Measurements from ENCODE around the gene TM6SF1. TPM values are rescaled to one million over a fixed set of nuclear protein-coding genes. Genes with fewer than 3 reads are reported as not detected.

TM6SF1 gene
- total and polyA plus RNA-seq, 9 of the 15 experiments (the other 6 are each of a cell fraction or from before 2014, with no cell fraction given), result 1.0 to 5.6 (median 3.5) TPM

DNA sequence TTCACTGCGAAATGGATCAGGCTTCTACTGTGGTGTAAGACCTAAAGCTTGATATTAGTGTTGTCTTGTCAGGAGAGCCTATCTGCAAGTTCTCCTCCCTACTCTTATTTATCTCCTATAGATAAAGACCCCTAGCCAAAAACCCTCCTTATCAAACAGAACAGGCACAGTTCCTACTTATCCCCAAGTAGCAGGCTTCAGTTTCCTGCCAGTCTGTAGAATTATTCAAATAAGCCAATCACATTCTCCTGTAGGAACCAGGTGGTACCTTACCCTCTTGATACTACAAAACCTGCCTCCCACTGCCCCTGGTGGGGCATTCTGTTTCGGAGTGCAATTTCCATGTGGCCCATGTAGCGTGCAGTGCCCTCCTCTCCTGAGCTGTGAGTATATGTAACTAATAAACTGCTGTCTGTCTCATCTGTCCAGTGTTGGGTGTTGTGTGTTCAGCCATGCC lies 71.5 kb downstream of the TM6SF1 start (continued):
- TF ChIP-seq MEF2D (tag; conservative IDR thresholded peaks at IDR 0.05; ENCODE audit: low read depth) (no peak), ETS2 (tag; IDR thresholded peaks at IDR 0.05; ENCODE audit: borderline replicate concordance, poor library complexity, severe bottlenecking) (no peak), SOX6 (IDR thresholded peaks at IDR 0.05) (peak; percentile 57), FOS (IDR thresholded peaks at IDR 0.05; ENCODE audit: extremely low read depth, insufficient read length) (no peak), CTBP1 (IDR thresholded peaks at IDR 0.05; ENCODE audit: borderline replicate concordance) (no peak), ETV1 (tag; conservative IDR thresholded peaks at IDR 0.05; ENCODE audit: low read depth) (no peak), FOSL1 (tag; conservative IDR thresholded peaks at IDR 0.05) (0 out of 2 replicates have a peak, but pooled peaks have one; percentile 12), CREB1 (IDR thresholded peaks at IDR 0.05) (no peak), CREB1 (CRISPR knock-in tag; IDR thresholded peaks at IDR 0.05) (no peak), CEBPB (tag; IDR thresholded peaks at IDR 0.05) (no peak), KLF10 (CRISPR knock-in tag; IDR thresholded peaks at IDR 0.05) (no peak), IRF1 (CRISPR knock-in tag; IDR thresholded peaks at IDR 0.05; ENCODE audit: borderline replicate concordance) (no peak), MYNN (IDR thresholded peaks at IDR 0.05) (no peak), MYNN (CRISPR knock-in tag; IDR thresholded peaks at IDR 0.05) (no peak), MECOM (CRISPR knock-in tag; IDR thresholded peaks at IDR 0.05) (no peak), LARP7 (IDR thresholded peaks at IDR 0.05) (no peak), RAD51 (IDR thresholded peaks at IDR 0.05; ENCODE audit: borderline replicate concordance, low read depth) (no peak), HEY1 (CRISPR knock-in tag; IDR thresholded peaks at IDR 0.05; ENCODE audit: borderline replicate concordance) (no peak), E2F3 (CRISPR knock-in tag; IDR thresholded peaks at IDR 0.05) (no peak), CCAR2 (IDR thresholded peaks at IDR 0.05; ENCODE audit: low read depth, low read length) (no peak), NFYB (IDR thresholded peaks at IDR 0.05; ENCODE audit: extremely low read depth, insufficient read length) (peak; percentile 50), TAF15 (IDR thresholded peaks at IDR 0.05; ENCODE audit: low read depth, low read length) (no peak)
- TF ChIP-seq, protein P1, sequence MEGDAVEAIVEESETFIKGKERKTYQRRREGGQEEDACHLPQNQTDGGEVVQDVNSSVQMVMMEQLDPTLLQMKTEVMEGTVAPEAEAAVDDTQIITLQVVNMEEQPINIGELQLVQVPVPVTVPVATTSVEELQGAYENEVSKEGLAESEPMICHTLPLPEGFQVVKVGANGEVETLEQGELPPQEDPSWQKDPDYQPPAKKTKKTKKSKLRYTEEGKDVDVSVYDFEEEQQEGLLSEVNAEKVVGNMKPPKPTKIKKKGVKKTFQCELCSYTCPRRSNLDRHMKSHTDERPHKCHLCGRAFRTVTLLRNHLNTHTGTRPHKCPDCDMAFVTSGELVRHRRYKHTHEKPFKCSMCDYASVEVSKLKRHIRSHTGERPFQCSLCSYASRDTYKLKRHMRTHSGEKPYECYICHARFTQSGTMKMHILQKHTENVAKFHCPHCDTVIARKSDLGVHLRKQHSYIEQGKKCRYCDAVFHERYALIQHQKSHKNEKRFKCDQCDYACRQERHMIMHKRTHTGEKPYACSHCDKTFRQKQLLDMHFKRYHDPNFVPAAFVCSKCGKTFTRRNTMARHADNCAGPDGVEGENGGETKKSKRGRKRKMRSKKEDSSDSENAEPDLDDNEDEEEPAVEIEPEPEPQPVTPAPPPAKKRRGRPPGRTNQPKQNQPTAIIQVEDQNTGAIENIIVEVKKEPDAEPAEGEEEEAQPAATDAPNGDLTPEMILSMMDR (IDR thresholded peaks at IDR 0.05 in 2 of 3, conservative IDR thresholded peaks at IDR 0.05 in 1 of 3; ENCODE audit: insufficient read depth in 2 of 3, low read depth in 1 of 3, low read length in 3 of 3), result 0 out of 6 replicates have a peak, but pooled peaks of 1 of the 3 experiments have one; percentile 3
- TF ChIP-seq, protein P2, sequence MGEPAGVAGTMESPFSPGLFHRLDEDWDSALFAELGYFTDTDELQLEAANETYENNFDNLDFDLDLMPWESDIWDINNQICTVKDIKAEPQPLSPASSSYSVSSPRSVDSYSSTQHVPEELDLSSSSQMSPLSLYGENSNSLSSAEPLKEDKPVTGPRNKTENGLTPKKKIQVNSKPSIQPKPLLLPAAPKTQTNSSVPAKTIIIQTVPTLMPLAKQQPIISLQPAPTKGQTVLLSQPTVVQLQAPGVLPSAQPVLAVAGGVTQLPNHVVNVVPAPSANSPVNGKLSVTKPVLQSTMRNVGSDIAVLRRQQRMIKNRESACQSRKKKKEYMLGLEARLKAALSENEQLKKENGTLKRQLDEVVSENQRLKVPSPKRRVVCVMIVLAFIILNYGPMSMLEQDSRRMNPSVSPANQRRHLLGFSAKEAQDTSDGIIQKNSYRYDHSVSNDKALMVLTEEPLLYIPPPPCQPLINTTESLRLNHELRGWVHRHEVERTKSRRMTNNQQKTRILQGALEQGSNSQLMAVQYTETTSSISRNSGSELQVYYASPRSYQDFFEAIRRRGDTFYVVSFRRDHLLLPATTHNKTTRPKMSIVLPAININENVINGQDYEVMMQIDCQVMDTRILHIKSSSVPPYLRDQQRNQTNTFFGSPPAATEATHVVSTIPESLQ (CRISPR knock-in tag; IDR thresholded peaks at IDR 0.05), result no peak
- TF ChIP-seq, protein P3, sequence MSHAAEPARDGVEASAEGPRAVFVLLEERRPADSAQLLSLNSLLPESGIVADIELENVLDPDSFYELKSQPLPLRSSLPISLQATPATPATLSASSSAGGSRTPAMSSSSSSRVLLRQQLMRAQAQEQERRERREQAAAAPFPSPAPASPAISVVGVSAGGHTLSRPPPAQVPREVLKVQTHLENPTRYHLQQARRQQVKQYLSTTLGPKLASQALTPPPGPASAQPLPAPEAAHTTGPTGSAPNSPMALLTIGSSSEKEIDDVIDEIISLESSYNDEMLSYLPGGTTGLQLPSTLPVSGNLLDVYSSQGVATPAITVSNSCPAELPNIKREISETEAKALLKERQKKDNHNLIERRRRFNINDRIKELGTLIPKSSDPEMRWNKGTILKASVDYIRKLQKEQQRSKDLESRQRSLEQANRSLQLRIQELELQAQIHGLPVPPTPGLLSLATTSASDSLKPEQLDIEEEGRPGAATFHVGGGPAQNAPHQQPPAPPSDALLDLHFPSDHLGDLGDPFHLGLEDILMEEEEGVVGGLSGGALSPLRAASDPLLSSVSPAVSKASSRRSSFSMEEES (CRISPR knock-in tag; IDR thresholded peaks at IDR 0.05), result no peak

Data from K562 (cell line).